IMR-90 (cell line): ENCODE data around the gene ANKLE1. TPM values are rescaled to one million over a fixed set of nuclear protein-coding genes. Genes with fewer than 3 reads are reported as not detected.

Source experiments
- ATAC-seq: fragments of 200-7000 bp; cut with Tn5 transposase; 2 replicates; pipeline ENCODE4 v1.9.1; 2020; ENCODE audit warnings: low read depth, mild to moderate bottlenecking, moderate library complexity
- BruUV-seq: library from RNA; stranded (reverse); fragments of 400-500 nt; replicated peaks from 2 replicates; lab custom pipeline; 2021; lab: Mats Ljungman, UMichigan
- CTCF ChIA-PET: fragments of 300-600 bp; formaldehyde crosslinking; extraction: SDS; loops from one replicate; lab custom pipeline; 2021; ENCODE audit warnings: antibody characterized with exemption; lab: Yijun Ruan, JAX
- POLR2A ChIA-PET: fragments of 300-600 bp; sonication (Branson Sonifier 250); formaldehyde crosslinking; loops from one replicate; lab custom pipeline; 2022; ENCODE audit warnings: antibody characterized with exemption; ENCODE audit not compliant: unreplicated experiment; lab: Charles Lee
- DNase-seq: peaks from one replicate; pipeline ENCODE4 v3.0.0; 2013
- H2AFZ ChIP-seq: replicated peaks from 2 replicates; pipeline ENCODE3; 2013; ENCODE audit warnings: low read length, mild to moderate bottlenecking; ENCODE audit not compliant: poor library complexity
- H2AK5ac ChIP-seq: 2 replicates; pipeline ENCODE4 v1.6.1; 2013; ENCODE audit warnings: low read depth, low read length, inconsistent platforms
- H2AK9ac ChIP-seq: replicated peaks from 2 replicates; pipeline ENCODE3; 2013; ENCODE audit warnings: mild to moderate bottlenecking, low read depth, low read length, moderate library complexity; ENCODE audit not compliant: poor library complexity
- H2BK120ac ChIP-seq: 2 replicates; pipeline ENCODE4 v1.6.1; 2013; ENCODE audit warnings: low read depth, low read length, inconsistent platforms
- H2BK15ac ChIP-seq: 3 replicates; pipeline ENCODE4 v1.6.1; 2013; ENCODE audit warnings: low read depth, low read length, inconsistent platforms
- H2BK20ac ChIP-seq: 2 replicates; pipeline ENCODE4 v1.6.1; 2013; ENCODE audit warnings: low read depth, mild to moderate bottlenecking, inconsistent platforms, low read length, moderate library complexity
- H2BK5ac ChIP-seq: 2 replicates; pipeline ENCODE4 v1.6.1; 2013; ENCODE audit warnings: mild to moderate bottlenecking, low read depth, low read length, inconsistent platforms; ENCODE audit not compliant: poor library complexity, severe bottlenecking
- H3K14ac ChIP-seq: replicated peaks from 2 replicates; pipeline ENCODE4 v1.6.1; 2013; ENCODE audit warnings: low read depth, low read length, inconsistent platforms
- H3K18ac ChIP-seq: 2 replicates; pipeline ENCODE4 v1.6.1; 2013; ENCODE audit warnings: low read depth, low read length, control low read depth
- H3K23ac ChIP-seq: 2 replicates; pipeline ENCODE4 v1.6.1; 2013; ENCODE audit warnings: low read depth, low read length, inconsistent platforms
- H3K27ac ChIP-seq: 2 replicates; pipeline ENCODE4 v1.5.1; 2013; ENCODE audit warnings: mild to moderate bottlenecking, control low read depth, low read length; ENCODE audit not compliant: insufficient read depth
- H3K27me3 ChIP-seq: 2 replicates; pipeline ENCODE4 v1.6.1; 2013; ENCODE audit warnings: low read length; ENCODE audit not compliant: control insufficient read depth, insufficient read depth
- H3K36me3 ChIP-seq: 2 replicates; pipeline ENCODE4 v1.6.1; 2013; ENCODE audit warnings: low read length, mixed read lengths; ENCODE audit not compliant: control insufficient read depth, insufficient read depth
- H3K4ac ChIP-seq: 2 replicates; pipeline ENCODE4 v1.6.1; 2013; ENCODE audit warnings: low read depth, low read length, inconsistent platforms
- H3K4me1 ChIP-seq: 2 replicates; pipeline ENCODE4 v1.6.1; 2013; ENCODE audit warnings: low read length, mixed read lengths; ENCODE audit not compliant: control insufficient read depth, insufficient read depth
- H3K4me2 ChIP-seq: 2 replicates; pipeline ENCODE4 v1.6.1; 2013; ENCODE audit warnings: low read depth, mild to moderate bottlenecking, control low read depth, low read length, moderate library complexity
- H3K4me3 ChIP-seq: 2 replicates; pipeline ENCODE4 v1.5.1; 2013; ENCODE audit warnings: low read depth, mild to moderate bottlenecking, control low read depth, low read length, moderate library complexity; ENCODE audit not compliant: insufficient read depth
- H3K56ac ChIP-seq: 2 replicates; pipeline ENCODE4 v1.6.1; 2013; ENCODE audit warnings: low read length, inconsistent platforms; ENCODE audit not compliant: insufficient read depth; ENCODE audit errors: extremely low read depth
- H3K79me1 ChIP-seq, 2 experiments: 2 replicates each; pipeline ENCODE4 v1.6.1; 2013; ENCODE audit warnings: low read length in 2 of 2, inconsistent platforms in 1 of 2, low read depth in 1 of 2
- H3K9ac ChIP-seq: 2 replicates; pipeline ENCODE4 v1.6.1; 2013; ENCODE audit warnings: low read depth, low read length, control low read depth
- H3K9me1 ChIP-seq: 2 replicates; pipeline ENCODE4 v1.6.1; 2013; ENCODE audit warnings: low read length, inconsistent platforms; ENCODE audit not compliant: insufficient read depth
- H3K9me3 ChIP-seq: 2 replicates; pipeline ENCODE4 v1.6.1; 2013; ENCODE audit warnings: low read length; ENCODE audit not compliant: control insufficient read depth, insufficient read depth
- H4K20me1 ChIP-seq: 2 replicates; pipeline ENCODE4 v1.6.1; 2013; ENCODE audit warnings: low read length, inconsistent platforms; ENCODE audit not compliant: insufficient read depth
- H4K5ac ChIP-seq: 2 replicates; pipeline ENCODE4 v1.6.1; 2013; ENCODE audit warnings: mild to moderate bottlenecking, low read depth, low read length, control low read depth
- H4K8ac ChIP-seq, 2 experiments: 2 replicates each; pipeline ENCODE4 v1.6.1; 2013; ENCODE audit warnings: low read depth in 2 of 2, low read length in 2 of 2, control low read depth in 1 of 2, inconsistent platforms in 1 of 2
- H4K91ac ChIP-seq: 2 replicates; pipeline ENCODE4 v1.6.1; 2013; ENCODE audit warnings: low read depth, low read length, inconsistent platforms; ENCODE audit not compliant: insufficient read depth
- BHLHE40 ChIP-seq: fragments of 150-350 bp; IDR thresholded peaks from 2 replicates; pipeline ENCODE4 v1.6.1; 2016; ENCODE audit warnings: mild to moderate bottlenecking, low read depth, low read length
- CEBPB ChIP-seq: IDR thresholded peaks from 2 replicates; pipeline ENCODE4 v1.6.1; 2012; ENCODE audit warnings: low read depth, low read length, improper control_type of control experiment
- CHD1 ChIP-seq: IDR thresholded peaks from 2 replicates; pipeline ENCODE4 v1.6.1; 2012; ENCODE audit warnings: low read depth, low read length, improper control_type of control experiment
- FOS ChIP-seq: fragments of 150-350 bp; IDR thresholded peaks from 2 replicates; pipeline ENCODE4 v1.6.1; 2016; ENCODE audit warnings: low read depth, low read length
- MAZ ChIP-seq: IDR thresholded peaks from 2 replicates; pipeline ENCODE4 v1.6.1; 2012; ENCODE audit warnings: low read depth, mild to moderate bottlenecking, low read length, improper control_type of control experiment, moderate library complexity, borderline replicate concordance
- MXI1 ChIP-seq: IDR thresholded peaks from 2 replicates; pipeline ENCODE4 v1.6.1; 2012; ENCODE audit warnings: low read depth, mild to moderate bottlenecking, low read length, moderate library complexity, borderline replicate concordance
- RAD21 ChIP-seq: IDR thresholded peaks from 2 replicates; pipeline ENCODE4 v1.6.1; 2012; ENCODE audit warnings: low read length, improper control_type of control experiment
- RFX5 ChIP-seq: IDR thresholded peaks from 2 replicates; pipeline ENCODE4 v1.8.0; 2012; ENCODE audit warnings: low read depth, mild to moderate bottlenecking, low read length, moderate library complexity
- WGBS, 2 experiments: methylation state at CpG; one replicate each; pipeline versions ENCODE4 v1.1.5 to v1.1.7; 2013; ENCODE audit warnings: missing lambda C conversion rate in 2 of 2; ENCODE audit not compliant: insufficient read length in 1 of 2; ENCODE audit errors: extremely low coverage in 2 of 2; 5-methylcytosine and 5-hydroxymethylcytosine counted together
- dilution Hi-C: fragments of 300-500 bp; cut with HindIII; formaldehyde crosslinking; loops from one replicate; pipeline ENCODE4 v1.14.3; 2018; ENCODE audit warnings: low sequenced_read_pairs; ENCODE audit not compliant: unreplicated experiment
- in situ Hi-C: fragments of 300-500 bp; cut with MboI; formaldehyde crosslinking; loops from 3 replicates; pipeline ENCODE4 v1.14.3; 2019; ENCODE audit warnings: low sequenced_read_pairs, inconsistent platforms, mixed read lengths
- intact Hi-C: fragments of 100-400 bp; cut with micrococcal nuclease; formaldehyde crosslinking; loops from 2 replicates; pipeline ENCODE4 v1.10.0; 2022
- polyA plus RNA-seq, 3 experiments: library from polyadenylated mRNA; depleted of rRNA; stranded (reverse); fragments of >200 nt; gene quantifications; 2 replicates each; pipeline ENCODE4 v1.2.3, GENCODE V29; 2012; ENCODE audit warnings: low replicate concordance in 1 of 3
- total RNA-seq: library from RNA; depleted of rRNA; stranded (reverse); fragments of >200 nt; gene quantifications from 2 replicates; pipeline ENCODE4 v1.2.3, GENCODE V29; 2012
- TF ChIP-seq, protein P1 (sequence below): conservative IDR thresholded peaks from 2 replicates; pipeline ENCODE4 v1.5.1; 2012; ENCODE audit warnings: mild to moderate bottlenecking, low read depth, low read length, improper control_type of control experiment

Gene ANKLE1
- total and polyA plus RNA-seq, 2 of the 4 experiments (the other 2 are of a cell fraction), result under 0.01 to 0.87 TPM

DNA sequence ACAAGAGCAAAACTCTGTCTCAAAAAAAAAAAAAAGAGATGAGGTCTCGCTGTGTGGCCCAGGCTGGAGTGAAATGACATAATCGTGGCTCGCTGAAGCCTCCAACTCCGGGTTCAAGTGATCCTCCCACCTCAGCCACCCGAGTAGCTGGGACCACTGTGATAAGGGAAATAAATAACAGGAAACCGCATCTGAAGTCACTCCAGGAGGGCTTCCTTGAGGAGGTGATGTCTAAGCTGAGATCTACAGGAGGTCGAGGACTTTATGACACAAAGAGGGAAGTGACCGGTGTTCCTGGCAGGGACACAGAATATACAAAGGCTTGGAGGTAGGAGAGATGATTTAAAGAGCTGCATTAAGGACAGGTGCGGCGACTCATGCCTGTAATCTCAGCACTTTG is 27.1 kb upstream of the ANKLE1 start:
- H3K27me3 ChIP-seq, result no peaks in the 10 kb centered on the region; the same call in 1 of the 2 replicates
- in situ Hi-C loops, result no loop called here

More for the DNA sequence above, 27.1 kb upstream of the ANKLE1 start:
- DNase-seq (no peak), ATAC-seq (no peak)
- Histone ChIP-seq H3K23ac (no peak overlapping the region), H3K4me1 (no peaks in the 10 kb centered on the region), H3K56ac (no peak overlapping the region), H4K20me1 (no peaks in the 10 kb centered on the region), H2AK9ac (no peak overlapping the region), H3K36me3 (no peaks in the 10 kb centered on the region), H3K9me1 (0 out of 2 replicates have a peak, but pooled peaks cover 2% of the 10 kb centered on the region), H3K79me1 (no peaks in the 10 kb centered on the region), H2BK15ac (no peak overlapping the region), H3K4me2 (no peak overlapping the region), H2BK5ac (no peak overlapping the region), H2AK5ac (no peak overlapping the region), H3K4ac (no peak overlapping the region), H4K5ac (no peak overlapping the region), H2AFZ (no peak overlapping the region), H3K14ac (no peak overlapping the region), H3K9me3 (peaks cover 8% of the 10 kb centered on the region), H2BK120ac (no peak overlapping the region), H3K27ac (no peak overlapping the region), H3K18ac (no peak overlapping the region), H4K8ac (no peak overlapping the region), H4K91ac (no peak overlapping the region), H2BK20ac (no peak overlapping the region), H3K9ac (no peak overlapping the region), H3K4me3 (no peak overlapping the region)
- CTCF ChIA-PET, result no interaction called here
- TF ChIP-seq RAD21, result no peak
- no peak for TF ChIP-seq BHLHE40
- no peak for TF ChIP-seq MAZ
- TF ChIP-seq RFX5, result no peak
- TF ChIP-seq, protein P1, sequence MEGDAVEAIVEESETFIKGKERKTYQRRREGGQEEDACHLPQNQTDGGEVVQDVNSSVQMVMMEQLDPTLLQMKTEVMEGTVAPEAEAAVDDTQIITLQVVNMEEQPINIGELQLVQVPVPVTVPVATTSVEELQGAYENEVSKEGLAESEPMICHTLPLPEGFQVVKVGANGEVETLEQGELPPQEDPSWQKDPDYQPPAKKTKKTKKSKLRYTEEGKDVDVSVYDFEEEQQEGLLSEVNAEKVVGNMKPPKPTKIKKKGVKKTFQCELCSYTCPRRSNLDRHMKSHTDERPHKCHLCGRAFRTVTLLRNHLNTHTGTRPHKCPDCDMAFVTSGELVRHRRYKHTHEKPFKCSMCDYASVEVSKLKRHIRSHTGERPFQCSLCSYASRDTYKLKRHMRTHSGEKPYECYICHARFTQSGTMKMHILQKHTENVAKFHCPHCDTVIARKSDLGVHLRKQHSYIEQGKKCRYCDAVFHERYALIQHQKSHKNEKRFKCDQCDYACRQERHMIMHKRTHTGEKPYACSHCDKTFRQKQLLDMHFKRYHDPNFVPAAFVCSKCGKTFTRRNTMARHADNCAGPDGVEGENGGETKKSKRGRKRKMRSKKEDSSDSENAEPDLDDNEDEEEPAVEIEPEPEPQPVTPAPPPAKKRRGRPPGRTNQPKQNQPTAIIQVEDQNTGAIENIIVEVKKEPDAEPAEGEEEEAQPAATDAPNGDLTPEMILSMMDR, result no peak
- no peak for TF ChIP-seq FOS
- TF ChIP-seq CHD1, result no peak
- no peak for TF ChIP-seq MXI1
- TF ChIP-seq CEBPB, result no peak
- dilution Hi-C loops, result no loop called here
- WGBS, 2 experiments, result 78% methylated on average over 3 of the region's 10 CpGs; no CpG with 5 or more reads in 1 of the 2 experiments
- POLR2A ChIA-PET, result no interaction called here
- intact Hi-C loops, result no loop called here
- BruUV-seq, result no TSS peak
